SKM-1 (cell line): Measurements from ENCODE around the gene BNIP3.
"Not testable (repeated sequence)": the region's sequence is repeated elsewhere in the genome, so short reads cannot be mapped to it uniquely, and the experiment has no call there.

Source experiments
- DNase-seq: peaks from one replicate; lab custom pipeline; 2025; ENCODE audit not compliant: unreplicated experiment; lab: John Stamatoyannopoulos, UW

BNIP3 gene

GRCh38 chr10:131930586-131931330 is 51.0 kb downstream of the BNIP3 start:
- DNase-seq = no peak

GRCh38 chr10:131930150-131930549 is 51.6 kb downstream of the BNIP3 start:
- DNase-seq = no peak

GRCh38 chr10:131929122-131929845 is 52.4 kb downstream of the BNIP3 start:
- DNase-seq = no peak

GRCh38 chr10:131928248-131929095 is 53.3 kb downstream of the BNIP3 start:
- DNase-seq = no peak

GRCh38 chr10:131926743-131927595 is 54.8 kb downstream of the BNIP3 start:
- DNase-seq = no peak

GRCh38 chr10:131926253-131926652 is 55.5 kb downstream of the BNIP3 start:
- DNase-seq = no peak

GRCh38 chr10:131925716-131926115 is 56.0 kb downstream of the BNIP3 start:
- no peak for DNase-seq

GRCh38 chr10:131925011-131925649 is 56.6 kb downstream of the BNIP3 start:
- no peak for DNase-seq

- no peak for DNase-seq
These were observed 58.5 kb downstream of the BNIP3 start for GRCh38 chr10:131923038-131923756.

GRCh38 chr10:131921184-131921583 is 60.5 kb downstream of the BNIP3 start:
- no peak for DNase-seq

GRCh38 chr10:131920693-131921092 is 61.0 kb downstream of the BNIP3 start:
- DNase-seq = no peak

GRCh38 chr10:131920151-131920550 is 61.6 kb downstream of the BNIP3 start:
- no peak for DNase-seq

GRCh38 chr10:131919461-131919860 is 62.3 kb downstream of the BNIP3 start:
- DNase-seq = not testable (repeated sequence)
